NCI-H69 (cell line): Measurements from ENCODE around the gene IKBKG.
A peak's percentile ranks its signal among the peaks of the same experiment; 100 is the strongest.
"Not testable (repeated sequence)": the region's sequence is repeated elsewhere in the genome, so short reads cannot be mapped to it uniquely, and the experiment has no call there.

ENCODE experiments used
- DNase-seq: peaks from one replicate; lab custom pipeline; 2025; lab: John Stamatoyannopoulos, UW

IKBKG gene

DNA sequence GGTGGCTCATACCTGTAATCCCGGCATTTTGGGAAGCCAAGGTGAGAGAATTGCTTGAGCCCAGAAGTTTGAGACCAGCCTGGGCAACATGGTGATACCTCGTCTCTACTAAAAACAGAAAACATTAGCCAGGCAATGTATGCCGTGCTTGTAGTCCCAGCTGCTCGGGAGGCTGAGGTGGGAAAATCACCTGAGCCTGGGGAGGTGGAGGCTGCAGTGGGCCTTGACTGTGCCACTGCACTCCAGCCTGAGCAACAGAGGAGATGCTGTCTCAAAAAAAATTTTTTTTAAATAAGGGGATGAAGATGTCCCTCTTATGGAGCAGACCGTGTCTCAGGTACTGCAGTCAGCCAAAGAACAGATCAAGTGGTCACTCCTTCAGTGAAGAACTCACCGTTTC lies 58.1 kb downstream of the IKBKG start:
- no peak for DNase-seq

DNA sequence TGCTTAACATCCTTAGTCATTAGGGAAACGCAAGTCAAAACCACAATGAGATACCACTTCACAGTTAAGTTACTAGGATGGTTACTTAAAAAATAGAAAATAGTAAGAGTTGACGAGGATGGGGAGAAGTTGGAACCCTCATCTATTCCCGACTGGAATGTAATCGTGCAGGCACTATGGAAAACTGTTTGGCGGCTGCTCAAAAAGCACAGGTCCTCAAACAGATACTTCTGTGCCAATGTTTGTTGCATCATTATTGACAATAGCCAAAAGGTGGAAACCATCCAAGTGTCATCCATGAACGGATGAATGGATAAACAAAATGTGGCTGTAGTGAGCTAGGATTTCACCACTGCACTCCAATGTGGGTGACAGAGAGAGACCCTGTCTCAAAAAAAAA lies 60.0 kb downstream of the IKBKG start:
- peak; percentile 45 for DNase-seq

DNA sequence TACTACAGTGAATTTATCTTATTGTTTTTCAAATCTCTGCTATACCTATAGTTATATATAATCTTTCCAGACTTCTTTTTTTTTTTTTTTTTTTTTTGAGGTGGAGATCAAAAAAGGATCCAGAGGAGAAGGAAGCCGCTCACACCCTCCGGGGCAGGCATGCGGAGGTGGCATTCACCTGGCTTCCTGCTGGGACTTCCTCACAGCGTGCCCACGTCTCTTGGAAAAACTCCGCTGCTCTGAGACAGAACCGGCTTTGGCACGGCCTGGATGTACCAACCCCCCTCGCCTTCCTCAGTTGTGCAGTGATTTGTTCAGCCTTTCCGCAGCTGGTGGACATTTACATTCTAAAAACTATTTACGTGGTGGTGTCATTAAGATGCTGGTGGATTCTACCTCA lies 60.6 kb downstream of the IKBKG start:
- not testable (repeated sequence) for DNase-seq

DNA sequence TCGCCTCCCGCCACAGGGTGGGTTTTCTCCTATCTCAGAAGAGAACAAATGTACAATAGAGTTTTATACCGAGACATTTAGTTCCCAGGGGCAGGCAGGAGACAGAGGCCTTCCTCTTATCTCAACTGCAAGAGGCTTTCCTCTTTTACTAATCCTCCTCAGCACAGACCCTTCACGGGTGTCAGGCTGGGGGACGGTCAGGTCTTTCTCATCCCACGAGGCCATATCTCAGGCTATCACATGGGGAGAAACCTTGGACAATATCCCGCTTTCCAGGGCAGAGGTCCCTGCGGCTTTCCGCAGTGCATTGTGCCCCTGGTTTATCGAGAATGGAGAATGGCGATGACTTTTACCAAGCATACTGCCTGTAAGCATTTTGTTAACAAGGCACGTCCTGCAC lies 61.4 kb downstream of the IKBKG start:
- not testable (repeated sequence) for DNase-seq

DNA sequence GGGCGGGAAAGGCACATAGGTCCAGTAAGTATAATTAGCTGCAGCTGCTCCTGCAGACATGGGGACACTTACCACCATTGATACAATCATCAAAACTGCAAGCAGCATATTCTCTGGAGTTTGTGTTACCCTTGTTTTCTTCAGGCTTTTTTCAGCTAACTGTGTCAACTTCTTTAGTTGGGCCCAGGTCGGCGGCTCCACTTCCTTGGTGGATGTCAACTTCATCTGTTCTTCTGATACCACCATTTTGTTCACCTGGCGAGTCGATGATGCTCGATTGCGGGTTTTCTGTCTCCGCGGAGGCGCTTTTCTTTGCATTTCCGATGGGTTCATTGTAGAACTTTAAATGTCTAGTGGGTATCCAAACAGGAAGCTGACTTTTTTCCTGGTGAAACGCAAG lies 63.7 kb downstream of the IKBKG start:
- not testable (repeated sequence) for DNase-seq

DNA sequence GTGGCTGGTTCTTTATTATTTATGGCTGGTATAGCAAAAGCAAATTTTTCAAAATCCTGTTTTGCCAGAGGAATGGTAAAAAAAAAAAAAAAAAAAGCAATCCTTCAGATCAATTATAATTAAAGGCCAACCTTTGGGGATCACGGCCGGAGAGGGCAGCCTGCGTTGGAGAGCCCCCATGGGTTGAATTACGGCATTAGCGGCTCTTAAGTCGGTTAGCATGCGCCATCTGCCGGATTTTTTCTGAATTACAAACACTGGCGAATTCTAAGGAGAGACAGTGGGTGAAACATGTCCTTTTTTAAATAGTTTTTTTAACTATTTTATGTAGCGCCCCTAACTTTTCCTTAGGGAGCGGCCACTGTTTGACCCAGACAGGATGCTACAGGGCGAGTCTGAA lies 66.2 kb downstream of the IKBKG start:
- DNase-seq: not testable (repeated sequence)
